SU-DHL-6 (cell line): ENCODE measurements around the gene PLAAT3.

Experiments used
- H2AFZ ChIP-seq: fragments of 200-600 bp; sonication (generic); 2 replicates; pipeline ENCODE4 v1.6.1; 2014; ENCODE audit warnings: low read depth, mild to moderate bottlenecking, moderate library complexity, mixed read lengths, antibody characterized with exemption, low read length; ENCODE audit not compliant: severe bottlenecking
- H3F3A ChIP-seq: fragments of 200-600 bp; shearing (Covaris generic); 2 replicates; pipeline ENCODE4 v1.6.0; 2016; ENCODE audit warnings: antibody characterized with exemption, mild to moderate bottlenecking; ENCODE audit not compliant: insufficient read depth
- H3K27ac ChIP-seq: fragments of 200-600 bp; sonication (generic); 2 replicates; pipeline ENCODE4 v1.5.1; 2016; ENCODE audit warnings: low read depth, mild to moderate bottlenecking, low read length, moderate library complexity, mixed read lengths
- H3K27me3 ChIP-seq: fragments of 200-600 bp; sonication (generic), shearing (Covaris generic); 2 replicates; pipeline ENCODE4 v1.6.0; 2014; ENCODE audit warnings: mild to moderate bottlenecking, low read length
- H3K36me3 ChIP-seq: fragments of 200-600 bp; sonication (generic); 2 replicates; pipeline ENCODE4 v1.6.1; 2014; ENCODE audit warnings: mild to moderate bottlenecking, low read length, mixed read lengths
- H3K4me2 ChIP-seq: fragments of 300-600, 200-600 bp; shearing (Covaris generic), sonication (generic); 2 replicates; pipeline ENCODE4 v1.6.0; 2014; ENCODE audit warnings: low read length, low read depth, mild to moderate bottlenecking; ENCODE audit not compliant: poor library complexity, severe bottlenecking
- H3K4me3 ChIP-seq: fragments of 200-600 bp; sonication (generic); 2 replicates; pipeline ENCODE4 v1.5.1; 2014; ENCODE audit warnings: antibody characterized with exemption, low read length, mild to moderate bottlenecking, mixed read lengths; ENCODE audit not compliant: insufficient read depth, poor library complexity, severe bottlenecking
- H3K79me2 ChIP-seq: fragments of 200-600 bp; sonication (generic); 2 replicates; pipeline ENCODE4 v1.6.1; 2014; ENCODE audit warnings: mild to moderate bottlenecking, low read length, moderate library complexity; ENCODE audit not compliant: insufficient read depth
- H3K9ac ChIP-seq: fragments of 200-600 bp; sonication (generic); 2 replicates; pipeline ENCODE4 v1.7.0; 2014; ENCODE audit warnings: mild to moderate bottlenecking, low read length
- H3K9me2 ChIP-seq: fragments of 200-600 bp; sonication (generic); replicated peaks from 2 replicates; pipeline ENCODE4 v1.6.1; 2014; ENCODE audit warnings: low read length; ENCODE audit not compliant: insufficient read depth
- H3K9me3 ChIP-seq: fragments of 200-600 bp; sonication (generic); 2 replicates; pipeline ENCODE4 v1.6.1; 2014; ENCODE audit warnings: low read length, mixed read lengths; ENCODE audit not compliant: insufficient read depth
- H4K20me1 ChIP-seq: fragments of 200-600 bp; sonication (generic); 2 replicates; pipeline ENCODE4 v1.6.1; 2014; ENCODE audit warnings: low read depth, mild to moderate bottlenecking, antibody characterized with exemption, low read length, moderate library complexity, mixed read lengths
- EZH2phosphoT487 ChIP-seq: fragments of 200-600 bp; sonication (generic), shearing (Covaris generic); conservative IDR thresholded peaks from 2 replicates; pipeline ENCODE4 v1.6.1; 2018; ENCODE audit warnings: mild to moderate bottlenecking, antibody characterized with exemption, low read length, moderate library complexity, mixed read lengths
- TF ChIP-seq, protein P1 (sequence below): fragments of 200-600 bp; sonication (generic); IDR thresholded peaks from one replicate; pipeline ENCODE4 v1.5.1; 2017; ENCODE audit warnings: antibody characterized with exemption, mild to moderate bottlenecking, low read length, moderate library complexity; ENCODE audit not compliant: insufficient read depth, poor library complexity, severe bottlenecking

Gene PLAAT3

DNA sequence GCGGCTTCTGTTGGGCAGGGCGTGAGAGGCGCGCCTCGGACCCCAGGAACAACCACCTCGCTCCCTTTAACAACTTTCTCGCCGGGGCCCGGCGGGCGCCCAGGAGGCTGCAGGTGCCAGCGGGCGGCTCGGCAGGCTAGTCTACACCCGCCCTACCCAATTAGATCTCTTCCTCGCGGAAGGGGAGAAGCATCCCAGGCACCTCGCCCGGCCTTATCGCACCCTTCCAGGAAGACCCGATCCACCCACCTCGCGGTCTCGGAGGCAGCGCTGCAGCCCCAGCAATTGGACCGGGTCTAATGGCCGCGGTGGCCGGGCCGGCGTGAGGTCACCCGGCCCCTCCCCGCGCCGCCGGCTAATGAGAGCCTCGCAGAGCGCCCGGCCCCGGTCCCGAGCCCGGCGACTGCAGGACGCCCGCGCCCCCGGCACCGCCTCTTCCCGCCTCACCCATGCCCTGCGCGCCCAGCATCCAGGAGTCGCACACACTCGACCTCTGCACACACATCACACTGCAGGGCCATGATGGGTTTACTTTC is at the start of gene PLAAT3:
PLAAT3 (minus strand) TSS at position 298 of the 536 bp plus-strand sequence. CDS start 419 bp downstream, outside the sequence.
- H3K9me2 ChIP-seq: no peaks in the 10 kb centered on the region
- no peaks in the 10 kb centered on the region for H3K9me3 ChIP-seq
- peak within 1 kb of the TSS; percentile 69 for H2AFZ ChIP-seq
- H3K4me2 ChIP-seq: peak within 1 kb of the TSS; percentile 62
- H3K9ac ChIP-seq: peak within 1 kb of the TSS; percentile 37
- H3F3A ChIP-seq: no peaks in the 10 kb centered on the region
- H4K20me1 ChIP-seq: no peaks in the 10 kb centered on the region
- TF ChIP-seq, protein P1, sequence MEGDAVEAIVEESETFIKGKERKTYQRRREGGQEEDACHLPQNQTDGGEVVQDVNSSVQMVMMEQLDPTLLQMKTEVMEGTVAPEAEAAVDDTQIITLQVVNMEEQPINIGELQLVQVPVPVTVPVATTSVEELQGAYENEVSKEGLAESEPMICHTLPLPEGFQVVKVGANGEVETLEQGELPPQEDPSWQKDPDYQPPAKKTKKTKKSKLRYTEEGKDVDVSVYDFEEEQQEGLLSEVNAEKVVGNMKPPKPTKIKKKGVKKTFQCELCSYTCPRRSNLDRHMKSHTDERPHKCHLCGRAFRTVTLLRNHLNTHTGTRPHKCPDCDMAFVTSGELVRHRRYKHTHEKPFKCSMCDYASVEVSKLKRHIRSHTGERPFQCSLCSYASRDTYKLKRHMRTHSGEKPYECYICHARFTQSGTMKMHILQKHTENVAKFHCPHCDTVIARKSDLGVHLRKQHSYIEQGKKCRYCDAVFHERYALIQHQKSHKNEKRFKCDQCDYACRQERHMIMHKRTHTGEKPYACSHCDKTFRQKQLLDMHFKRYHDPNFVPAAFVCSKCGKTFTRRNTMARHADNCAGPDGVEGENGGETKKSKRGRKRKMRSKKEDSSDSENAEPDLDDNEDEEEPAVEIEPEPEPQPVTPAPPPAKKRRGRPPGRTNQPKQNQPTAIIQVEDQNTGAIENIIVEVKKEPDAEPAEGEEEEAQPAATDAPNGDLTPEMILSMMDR: no peak
- no peak for TF ChIP-seq EZH2phosphoT487
- H3K4me3 ChIP-seq: peak within 1 kb of the TSS; percentile 55
- no peaks in the 10 kb centered on the region for H3K79me2 ChIP-seq
- no peaks in the 10 kb centered on the region for H3K27me3 ChIP-seq
- H3K27ac ChIP-seq: no peak within 1 kb of the TSS
- no peaks in the 10 kb centered on the region for H3K36me3 ChIP-seq

DNA sequence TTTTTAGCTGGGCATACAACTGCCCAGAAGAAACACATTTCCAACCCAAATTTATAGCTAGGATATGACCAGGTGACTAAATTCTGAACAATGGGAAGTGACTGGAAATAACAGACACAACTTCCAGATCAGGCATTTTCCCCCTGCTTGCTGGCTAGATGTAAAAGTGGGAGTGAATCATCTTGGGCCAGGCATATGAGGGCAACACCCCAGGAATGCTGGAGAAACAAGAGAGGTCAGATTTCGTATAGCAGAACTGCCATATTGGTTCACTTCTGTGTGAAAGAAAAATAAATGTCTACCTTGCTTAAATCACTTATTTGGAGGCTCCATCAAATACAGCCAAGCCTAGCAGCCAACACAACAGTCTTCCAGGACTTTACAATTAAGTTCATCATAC is 49.6 kb upstream of the PLAAT3 start:
- Histone ChIP-seq H3K4me2 (no peak overlapping the region), H3K79me2 (peaks cover 99% of the 10 kb centered on the region), H3K36me3 (no peaks in the 10 kb centered on the region; the same call in 1 of the 2 replicates), H4K20me1 (peaks cover 8% of the 10 kb centered on the region; the same call in 1 of the 2 replicates), H3K27ac (no peak overlapping the region), H3F3A (no peaks in the 10 kb centered on the region), H3K4me3 (no peak overlapping the region), H3K9me2 (no peaks in the 10 kb centered on the region), H2AFZ (no peak overlapping the region), H3K27me3 (no peaks in the 10 kb centered on the region), H3K9ac (no peak overlapping the region), H3K9me3 (no peaks in the 10 kb centered on the region)
- TF ChIP-seq, protein P1: no peak
- no peak for TF ChIP-seq EZH2phosphoT487

- H3F3A ChIP-seq: no peaks in the 10 kb centered on the region
- peaks cover 5% of the 10 kb centered on the region; the same call in 1 of the 2 replicates for H4K20me1 ChIP-seq
- no peaks in the 10 kb centered on the region for H3K27me3 ChIP-seq
- TF ChIP-seq, protein P1: no peak
- H3K9me2 ChIP-seq: no peaks in the 10 kb centered on the region
- H3K9ac ChIP-seq: no peak overlapping the region
- H3K36me3 ChIP-seq: peaks cover 7% of the 10 kb centered on the region; the same call in 1 of the 2 replicates
- H3K9me3 ChIP-seq: no peaks in the 10 kb centered on the region
- no peak overlapping the region for H3K4me3 ChIP-seq
- no peak overlapping the region for H3K27ac ChIP-seq
- H3K79me2 ChIP-seq: peaks cover 75% of the 10 kb centered on the region
- no peak overlapping the region for H3K4me2 ChIP-seq
- no peak overlapping the region for H2AFZ ChIP-seq
Measured at GRCh38 chr11:63660972-63661371, 46.7 kb upstream of the PLAAT3 start.
